HepG2 (cell line): ENCODE results near the gene GPR39. TPM values are rescaled to one million over a fixed set of nuclear protein-coding genes. Genes with fewer than 3 reads are reported as not detected.

Experiments used
- ATAC-seq: fragments of 200-7000 bp; cut with Tn5 transposase; 3 replicates; pipeline ENCODE4 v1.9.1; 2020; ENCODE audit warnings: mild to moderate bottlenecking, moderate library complexity
- BruUV-seq: library from RNA; stranded (reverse); fragments of 400-500 nt; replicated peaks from 2 replicates; lab custom pipeline; 2021; lab: Mats Ljungman, UMichigan
- CTCF ChIA-PET: fragments of 300-600 bp; formaldehyde crosslinking; extraction: SDS; loops from one replicate; lab custom pipeline; 2021; ENCODE audit warnings: low total read pairs, inconsistent platforms, low intra/inter-chr PET ratio; lab: Yijun Ruan, JAX
- POLR2A ChIA-PET: fragments of 350-600 bp; sonication (Branson Sonifier 250); formaldehyde crosslinking; loops from one replicate; lab custom pipeline; 2020; ENCODE audit warnings: antibody characterized with exemption, inconsistent platforms; lab: Yijun Ruan, JAX
- DNase-seq: peaks from one replicate; pipeline ENCODE4 v3.0.0-alpha.2; 2015; ENCODE audit warnings: low spot score
- FAIRE-seq: peaks from 3 replicates; lab custom pipeline; 2011; peaks lifted over from hg19 to GRCh38; lab: Jason Lieb, UNC
- H2AFZ ChIP-seq: one replicate; pipeline ENCODE4 v1.6.1; 2011; ENCODE audit warnings: low read length, inconsistent platforms
- H3K27ac ChIP-seq: fragments of 300-600 bp; 3 replicates; pipeline ENCODE4 v1.8.0; 2011; ENCODE audit warnings: mixed run types, mild to moderate bottlenecking, mixed read lengths, low read length, inconsistent platforms; ENCODE audit not compliant: insufficient read depth; ENCODE audit errors: extremely low read length
- H3K27me3 ChIP-seq, 2 experiments: fragments of 200-600 bp in 1 of 2; 2 replicates in 1 of 2; 3 replicates in 1 of 2; pipeline versions ENCODE4 v1.6.0 to v1.8.0; 2011; ENCODE audit warnings: low read length in 2 of 2, mild to moderate bottlenecking in 2 of 2, moderate library complexity in 2 of 2, inconsistent platforms in 1 of 2; ENCODE audit not compliant: insufficient read depth in 2 of 2, control insufficient read depth in 1 of 2
- H3K36me3 ChIP-seq, 2 experiments: fragments of 200-600 bp in 1 of 2; replicated peaks in 1 of 2; 2 replicates in 1 of 2; 3 replicates in 1 of 2; pipeline versions ENCODE4 v1.5.1 to v1.8.0; 2011; ENCODE audit warnings: low read length in 2 of 2, inconsistent platforms in 1 of 2; ENCODE audit not compliant: insufficient read depth in 2 of 2, control insufficient read depth in 1 of 2
- H3K4me1 ChIP-seq: 2 replicates; pipeline ENCODE4 v1.5.1; 2012; ENCODE audit warnings: low read length, inconsistent platforms; ENCODE audit not compliant: insufficient read depth
- H3K4me2 ChIP-seq: 2 replicates; pipeline ENCODE4 v1.6.0; 2011; ENCODE audit warnings: low read depth, low read length, inconsistent platforms
- H3K4me3 ChIP-seq, 3 experiments: fragments of 200-600 bp in 1 of 3; sonication (generic), shearing (Covaris generic) in 1 of 3; replicated peaks in 1 of 3; 2 replicates each; pipeline ENCODE4 v1.5.1; 2011 to 2016; ENCODE audit warnings: low read length in 3 of 3, inconsistent platforms in 2 of 3, low read depth in 2 of 3, mild to moderate bottlenecking in 2 of 3, control low read depth in 1 of 3, mixed read lengths in 1 of 3; ENCODE audit not compliant: insufficient read depth in 1 of 3
- H3K79me2 ChIP-seq: one replicate; pipeline ENCODE4 v1.6.1; 2011; ENCODE audit warnings: low read length, inconsistent platforms; ENCODE audit not compliant: insufficient read depth
- H3K9ac ChIP-seq: 2 replicates; pipeline ENCODE4 v1.6.0; 2011; ENCODE audit warnings: mild to moderate bottlenecking, low read depth, low read length, inconsistent platforms; ENCODE audit not compliant: insufficient read depth
- H3K9me3 ChIP-seq: 2 replicates; pipeline ENCODE4 v1.5.1; 2012; ENCODE audit warnings: mild to moderate bottlenecking, low read length
- H4K20me1 ChIP-seq: 2 replicates; pipeline ENCODE4 v1.6.0; 2011; ENCODE audit warnings: inconsistent platforms, mild to moderate bottlenecking, low read length, moderate library complexity; ENCODE audit not compliant: insufficient read depth
- ELF3 ChIP-seq: IDR thresholded peaks from 2 replicates; pipeline ENCODE4 v1.6.1; 2016; ENCODE audit warnings: missing genetic modification reagents, missing compliant biosample characterization
- FOXA3 ChIP-seq: IDR thresholded peaks from 2 replicates; pipeline ENCODE4 v1.6.1; 2016; ENCODE audit warnings: missing genetic modification reagents, missing compliant biosample characterization
- GZF1 ChIP-seq: sonication (generic); formaldehyde crosslinking; IDR thresholded peaks from 2 replicates; pipeline ENCODE4 v1.5.1; 2020; ENCODE audit warnings: mild to moderate bottlenecking, missing genetic modification reagents
- HNRNPH1 ChIP-seq: fragments of 200-400 bp; formaldehyde crosslinking; optimal IDR thresholded peaks from 2 replicates; pipeline ENCODE3; 2017; ENCODE audit warnings: mild to moderate bottlenecking, low read depth, low read length
- ISL2 ChIP-seq: sonication (generic); formaldehyde crosslinking; IDR thresholded peaks from 2 replicates; pipeline ENCODE4 v1.5.0; 2020; ENCODE audit warnings: missing genetic modification reagents
- MAFG ChIP-seq: sonication (generic); formaldehyde crosslinking; IDR thresholded peaks from 2 replicates; pipeline ENCODE4 v1.5.1; 2020; ENCODE audit warnings: mild to moderate bottlenecking, missing genetic modification reagents
- NR2F2 ChIP-seq: IDR thresholded peaks from 2 replicates; pipeline ENCODE4 v1.6.1; 2012; ENCODE audit warnings: low read depth, inconsistent platforms, borderline replicate concordance
- SNAPC2 ChIP-seq: sonication (generic); formaldehyde crosslinking; IDR thresholded peaks from 2 replicates; pipeline ENCODE4 v1.8.1; 2022; ENCODE audit warnings: mild to moderate bottlenecking, missing genetic modification reagents
- TBX3 ChIP-seq: fragments of 450-650 bp; IDR thresholded peaks from 2 replicates; pipeline ENCODE4 v1.6.1; 2017; ENCODE audit warnings: antibody characterized with exemption, mild to moderate bottlenecking, inconsistent platforms, borderline replicate concordance
- ZKSCAN8 ChIP-seq: IDR thresholded peaks from 2 replicates; pipeline ENCODE4 v1.6.1; 2016; ENCODE audit warnings: borderline replicate concordance, missing genetic modification reagents, missing compliant biosample characterization
- ZNF460 ChIP-seq: sonication (generic); formaldehyde crosslinking; IDR thresholded peaks from 2 replicates; pipeline ENCODE4 v1.5.1; 2020; ENCODE audit warnings: missing genetic modification reagents, mild to moderate bottlenecking, borderline replicate concordance
- ZNF678 ChIP-seq: sonication (generic); formaldehyde crosslinking; IDR thresholded peaks from 2 replicates; pipeline ENCODE4 v1.4.0; 2020; ENCODE audit warnings: mild to moderate bottlenecking, missing genetic modification reagents
- WGBS: methylation state at CpG from one replicate; pipeline ENCODE4 v1.1.6; 2017; ENCODE audit warnings: low lambda C conversion rate; 5-methylcytosine and 5-hydroxymethylcytosine counted together
- in situ Hi-C: cut with HindIII; loops from 2 replicates; pipeline ENCODE4 v1.10.0; 2017; ENCODE audit warnings: low pct_unique_long_range_greater_than_20kb; ENCODE audit not compliant: extremely low pct_ligation_motif_present
- intact Hi-C: fragments of 100-400 bp; cut with micrococcal nuclease; formaldehyde crosslinking; loops from one replicate; pipeline ENCODE4 v1.10.0; 2022; ENCODE audit not compliant: unreplicated experiment
- polyA plus RNA-seq, 8 experiments: library from polyadenylated mRNA; depleted of rRNA in 3 of 8; stranded (reverse) in 7 of 8; unstranded in 1 of 8; fragments of >200 nt; fragmentation: Illumina TruSeq in 4 of 8; extraction: Trizol in 4 of 8; gene quantifications; 2 replicates each; pipeline versions ENCODE4 v1.2.1 to v1.2.3, GENCODE V29; 2011 to 2016; ENCODE audit warnings: low read depth in 4 of 8, missing spikeins in 1 of 8, mixed read lengths in 1 of 8; ENCODE audit not compliant: insufficient read depth in 1 of 8
- total RNA-seq, 5 experiments: library from RNA; depleted of rRNA; stranded (reverse); fragments of >200 nt; fragmentation: Illumina TruSeq; extraction: Trizol; gene quantifications; 2 replicates each; pipeline ENCODE4 v1.2.3, GENCODE V29; 2016; ENCODE audit warnings: low read depth in 1 of 5
- TF ChIP-seq, protein P1 (sequence below): sonication (generic); formaldehyde crosslinking; IDR thresholded peaks from 2 replicates; pipeline ENCODE4 v1.5.0; 2020; ENCODE audit warnings: missing genetic modification reagents
- TF ChIP-seq, protein P2 (sequence below): sonication (generic); formaldehyde crosslinking; IDR thresholded peaks from 2 replicates; pipeline ENCODE4 v1.8.0; 2022; ENCODE audit warnings: missing genetic modification reagents, low read depth, mild to moderate bottlenecking, borderline replicate concordance
- TF ChIP-seq, protein P3 (sequence below): sonication (generic); formaldehyde crosslinking; IDR thresholded peaks from 2 replicates; pipeline ENCODE4 v1.5.1; 2020; ENCODE audit warnings: missing genetic modification reagents, mild to moderate bottlenecking, borderline replicate concordance
- TF ChIP-seq, protein P4 (sequence below): sonication (generic); formaldehyde crosslinking; IDR thresholded peaks from 2 replicates; pipeline ENCODE4 v1.4.0; 2020; ENCODE audit warnings: missing genetic modification reagents; ENCODE audit errors: not compliant biosample characterization
- TF ChIP-seq, protein P5 (sequence below): sonication (generic); formaldehyde crosslinking; IDR thresholded peaks from 2 replicates; pipeline ENCODE4 v1.8.0; 2022; ENCODE audit warnings: mild to moderate bottlenecking, missing genetic modification reagents, moderate library complexity

GPR39 gene
- total and polyA plus RNA-seq, 2 of the 13 experiments (the other 11 are each of a cell fraction or from before 2014, with no cell fraction given), result 0.16 to 0.62 TPM

DNA sequence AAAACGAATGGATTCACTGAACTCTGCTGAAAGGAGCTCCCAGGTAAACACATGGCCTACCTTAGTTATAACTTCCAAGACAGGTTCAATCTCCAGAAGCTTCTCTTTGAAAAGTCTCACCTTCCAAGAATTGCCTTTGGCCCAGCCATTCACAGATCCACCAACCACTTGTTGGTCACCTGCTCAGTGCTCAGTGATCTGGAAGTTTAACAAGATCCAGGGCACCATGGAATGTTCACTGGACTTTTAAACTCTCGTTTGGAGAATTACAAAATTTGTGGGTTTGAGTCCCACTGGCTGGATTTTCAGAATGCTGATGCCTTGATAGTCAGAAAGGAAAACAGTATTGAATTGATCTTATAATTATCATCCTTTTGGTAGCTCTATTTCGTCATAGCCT is 9.4 kb downstream of the GPR39 start:
- H3K36me3 ChIP-seq, result no peaks in the 10 kb centered on the region
- H3K4me2 ChIP-seq, result no peak overlapping the region
- ATAC-seq (no peak), FAIRE-seq (no peak), DNase-seq (no peak)
- no TSS peak for BruUV-seq
- H3K79me2 ChIP-seq, result no peaks in the 10 kb centered on the region
- TF ChIP-seq, protein P1, sequence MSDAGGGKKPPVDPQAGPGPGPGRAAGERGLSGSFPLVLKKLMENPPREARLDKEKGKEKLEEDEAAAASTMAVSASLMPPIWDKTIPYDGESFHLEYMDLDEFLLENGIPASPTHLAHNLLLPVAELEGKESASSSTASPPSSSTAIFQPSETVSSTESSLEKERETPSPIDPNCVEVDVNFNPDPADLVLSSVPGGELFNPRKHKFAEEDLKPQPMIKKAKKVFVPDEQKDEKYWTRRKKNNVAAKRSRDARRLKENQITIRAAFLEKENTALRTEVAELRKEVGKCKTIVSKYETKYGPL (CRISPR knock-in tag), result no peak
- TF ChIP-seq NR2F2 (no peak), GZF1 (CRISPR knock-in tag) (no peak), ZKSCAN8 (CRISPR knock-in tag) (no peak), ZNF678 (CRISPR knock-in tag) (no peak), MAFG (CRISPR knock-in tag) (no peak), ISL2 (CRISPR knock-in tag) (no peak), ZNF460 (no peak), HNRNPH1 (no peak), SNAPC2 (CRISPR knock-in tag) (no peak), TBX3 (no peak), FOXA3 (CRISPR knock-in tag) (no peak), ELF3 (no peak)
- TF ChIP-seq, protein P2, sequence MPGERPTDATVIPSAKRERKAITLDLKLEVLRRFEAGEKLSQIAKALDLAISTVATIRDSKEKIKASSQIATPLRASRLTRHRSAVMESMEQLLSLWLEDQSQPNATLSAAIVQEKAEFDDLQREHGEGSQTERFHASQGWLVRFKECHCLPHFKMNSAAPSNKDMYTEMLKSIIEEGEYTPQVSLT (CRISPR knock-in tag), result no peak
- TF ChIP-seq, protein P3, sequence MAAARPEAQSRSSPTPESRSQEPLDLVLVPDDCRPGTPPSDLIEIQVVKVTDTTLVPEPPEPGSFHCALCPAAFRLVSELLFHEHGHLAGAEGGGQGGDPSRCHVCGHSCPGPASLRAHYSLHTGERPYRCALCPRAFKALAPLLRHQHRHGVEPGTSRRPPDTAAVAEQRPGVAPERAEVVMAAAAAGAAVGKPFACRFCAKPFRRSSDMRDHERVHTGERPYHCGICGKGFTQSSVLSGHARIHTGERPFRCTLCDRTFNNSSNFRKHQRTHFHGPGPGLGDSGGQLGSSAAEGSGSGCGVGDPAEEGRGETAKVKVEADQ (CRISPR knock-in tag), result no peak
- TF ChIP-seq, protein P4, sequence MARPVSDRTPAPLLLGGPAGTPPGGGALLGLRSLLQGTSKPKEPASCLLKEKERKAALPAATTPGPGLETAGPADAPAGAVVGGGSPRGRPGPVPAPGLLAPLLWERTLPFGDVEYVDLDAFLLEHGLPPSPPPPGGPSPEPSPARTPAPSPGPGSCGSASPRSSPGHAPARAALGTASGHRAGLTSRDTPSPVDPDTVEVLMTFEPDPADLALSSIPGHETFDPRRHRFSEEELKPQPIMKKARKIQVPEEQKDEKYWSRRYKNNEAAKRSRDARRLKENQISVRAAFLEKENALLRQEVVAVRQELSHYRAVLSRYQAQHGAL (CRISPR knock-in tag), result no peak
- TF ChIP-seq, protein P5, sequence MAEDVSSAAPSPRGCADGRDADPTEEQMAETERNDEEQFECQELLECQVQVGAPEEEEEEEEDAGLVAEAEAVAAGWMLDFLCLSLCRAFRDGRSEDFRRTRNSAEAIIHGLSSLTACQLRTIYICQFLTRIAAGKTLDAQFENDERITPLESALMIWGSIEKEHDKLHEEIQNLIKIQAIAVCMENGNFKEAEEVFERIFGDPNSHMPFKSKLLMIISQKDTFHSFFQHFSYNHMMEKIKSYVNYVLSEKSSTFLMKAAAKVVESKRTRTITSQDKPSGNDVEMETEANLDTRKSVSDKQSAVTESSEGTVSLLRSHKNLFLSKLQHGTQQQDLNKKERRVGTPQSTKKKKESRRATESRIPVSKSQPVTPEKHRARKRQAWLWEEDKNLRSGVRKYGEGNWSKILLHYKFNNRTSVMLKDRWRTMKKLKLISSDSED (CRISPR knock-in tag), result no peak
- intact Hi-C loops (no loop called here), in situ Hi-C loops (no loop called here)
- WGBS, result 9% methylated on average over 3 of the region's 3 CpGs
- H3K4me1 ChIP-seq, result peaks cover 25% of the 10 kb centered on the region
- H2AFZ ChIP-seq, result no peak overlapping the region
- no peaks in the 10 kb centered on the region for H3K27me3 ChIP-seq
- no peaks in the 10 kb centered on the region for H4K20me1 ChIP-seq
- H3K9ac ChIP-seq, result no peak overlapping the region
- H3K27ac ChIP-seq, result no peak overlapping the region
- CTCF ChIA-PET, result no interaction called here
- no peak overlapping the region for H3K4me3 ChIP-seq
- POLR2A ChIA-PET, result interaction anchor here (1.0 to 2.8 kb wide), 2 partner anchors 10 to 14 kb away, joined by 4 to 10 read pairs; partner anchors contain the start of gene GPR39
- no peaks in the 10 kb centered on the region for H3K9me3 ChIP-seq
